Measurements from ENCODE around the gene EIF5B. TPM values are rescaled to one million over a fixed set of nuclear protein-coding genes. Genes with fewer than 3 reads are reported as not detected.
"Not testable (repeated sequence)": the region's sequence is repeated elsewhere in the genome, so short reads cannot be mapped to it uniquely, and the experiment has no call there.

EIF5B gene
- total RNA-seq, 1 donor from 2014 or later = 26.8 TPM

DNA sequence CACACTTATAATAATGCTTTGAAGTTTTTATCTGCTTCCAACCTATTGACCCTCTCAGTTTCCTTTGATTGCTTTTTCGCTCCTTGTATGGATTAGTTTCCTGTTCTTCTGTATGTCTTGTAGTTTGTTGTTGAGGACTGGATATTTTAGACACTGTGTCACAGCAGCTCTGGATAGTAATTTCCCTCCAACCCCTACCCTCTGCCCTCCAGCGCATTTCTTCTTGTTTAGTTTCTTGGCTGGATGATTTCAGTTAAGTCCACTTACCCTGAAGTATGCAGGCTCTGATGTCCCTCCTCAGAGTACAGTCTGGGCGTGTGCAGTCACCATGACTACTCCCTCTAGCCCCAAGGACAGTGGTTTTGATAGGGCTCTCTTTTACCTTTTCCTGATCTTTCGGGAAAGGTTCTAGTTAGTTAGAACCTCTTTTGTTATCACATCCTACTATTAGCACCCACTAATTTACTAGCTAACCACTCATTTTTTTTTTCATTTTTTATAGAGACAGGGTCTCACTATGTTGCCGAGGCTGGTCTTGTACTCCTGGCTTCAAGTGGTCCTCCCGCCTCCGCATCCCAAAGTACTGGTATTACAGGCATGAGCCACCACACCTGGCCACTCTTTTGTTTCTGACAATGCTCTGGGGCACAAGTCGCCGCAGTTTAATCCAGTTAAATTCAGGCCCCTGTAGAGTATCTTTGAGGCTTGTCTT, 19.9 kb upstream of the EIF5B start:
- H3K9me3 ChIP-seq (ENCODE audit: low read depth) = no peaks in the 10 kb centered on the region
- DNase-seq (ENCODE audit: low spot score) = no peak
- H3K4me1 Mint-ChIP-seq = no peaks in the 10 kb centered on the region
- H3K27ac ChIP-seq = no peak overlapping the region
- H3K36me3 Mint-ChIP-seq = peaks cover 33% of the 10 kb centered on the region
- H3F3A ChIP-seq (ENCODE audit: low read depth) = no peaks in the 10 kb centered on the region
- no peaks in the 10 kb centered on the region for H3K4me1 ChIP-seq
- H3K36me3 ChIP-seq = peaks cover 16% of the 10 kb centered on the region
- H3K27me3 Mint-ChIP-seq (ENCODE audit: insufficient read depth, low read depth) = peaks cover 2% of the 10 kb centered on the region
- H3K27ac Mint-ChIP-seq = no peak overlapping the region
- no peak overlapping the region for H3K4me2 ChIP-seq
- H3K79me2 ChIP-seq (ENCODE audit: low read depth) = no peaks in the 10 kb centered on the region
- H3K4me3 ChIP-seq = no peak overlapping the region
- H3K9ac ChIP-seq = no peak overlapping the region
- H3K27me3 ChIP-seq = no peaks in the 10 kb centered on the region
- no peak overlapping the region for H3K4me3 Mint-ChIP-seq
- H3K9me3 Mint-ChIP-seq = no peaks in the 10 kb centered on the region
- H4K20me1 ChIP-seq (ENCODE audit: low read depth) = no peaks in the 10 kb centered on the region
- TF ChIP-seq EZH2phosphoT487 (IDR thresholded peaks at IDR 0.05) (no peak), EZH2 (IDR thresholded peaks at IDR 0.05) (no peak)
- TF ChIP-seq, protein P1, sequence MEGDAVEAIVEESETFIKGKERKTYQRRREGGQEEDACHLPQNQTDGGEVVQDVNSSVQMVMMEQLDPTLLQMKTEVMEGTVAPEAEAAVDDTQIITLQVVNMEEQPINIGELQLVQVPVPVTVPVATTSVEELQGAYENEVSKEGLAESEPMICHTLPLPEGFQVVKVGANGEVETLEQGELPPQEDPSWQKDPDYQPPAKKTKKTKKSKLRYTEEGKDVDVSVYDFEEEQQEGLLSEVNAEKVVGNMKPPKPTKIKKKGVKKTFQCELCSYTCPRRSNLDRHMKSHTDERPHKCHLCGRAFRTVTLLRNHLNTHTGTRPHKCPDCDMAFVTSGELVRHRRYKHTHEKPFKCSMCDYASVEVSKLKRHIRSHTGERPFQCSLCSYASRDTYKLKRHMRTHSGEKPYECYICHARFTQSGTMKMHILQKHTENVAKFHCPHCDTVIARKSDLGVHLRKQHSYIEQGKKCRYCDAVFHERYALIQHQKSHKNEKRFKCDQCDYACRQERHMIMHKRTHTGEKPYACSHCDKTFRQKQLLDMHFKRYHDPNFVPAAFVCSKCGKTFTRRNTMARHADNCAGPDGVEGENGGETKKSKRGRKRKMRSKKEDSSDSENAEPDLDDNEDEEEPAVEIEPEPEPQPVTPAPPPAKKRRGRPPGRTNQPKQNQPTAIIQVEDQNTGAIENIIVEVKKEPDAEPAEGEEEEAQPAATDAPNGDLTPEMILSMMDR (IDR thresholded peaks at IDR 0.05) = no peak
- H2AFZ ChIP-seq (replicated peaks) = no peak overlapping the region

DNA sequence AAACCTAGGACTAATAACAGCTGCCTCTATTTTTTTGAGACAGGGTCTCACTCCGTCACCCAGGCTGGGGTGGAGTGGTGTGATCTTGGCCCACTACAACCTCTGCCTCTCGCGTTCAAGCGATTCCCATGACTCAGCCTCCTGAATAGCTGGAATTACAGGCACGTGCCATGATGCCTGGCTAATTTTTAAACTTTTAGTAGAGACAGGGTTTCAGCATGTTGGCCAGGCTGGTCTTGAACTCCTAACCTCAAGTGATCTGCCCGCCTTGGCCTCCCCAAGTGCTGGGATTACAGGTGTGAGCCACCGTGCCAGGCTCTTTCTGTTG, 19.4 kb upstream of the EIF5B start:
- not testable (repeated sequence) for DNase-seq (ENCODE audit: low spot score); H3K4me3 Mint-ChIP-seq

DNA sequence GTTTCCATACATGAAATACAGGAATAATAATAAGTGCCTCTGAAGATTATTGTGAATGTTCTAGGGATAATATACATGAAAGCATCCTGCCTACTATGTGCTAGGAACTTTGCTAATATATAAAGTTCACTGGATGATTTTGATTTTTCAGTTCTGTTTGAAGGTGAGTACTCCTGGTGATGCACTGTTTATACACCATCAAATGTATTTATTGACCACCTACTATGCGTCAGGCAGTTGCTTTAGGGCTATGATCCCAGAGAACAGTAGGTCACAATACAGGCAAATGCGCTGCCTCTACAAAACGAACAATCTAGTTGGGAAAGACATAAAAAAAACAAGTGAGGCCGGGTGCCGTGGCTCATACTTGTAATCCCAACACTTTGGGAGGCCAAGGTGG, 11.8 kb upstream of the EIF5B start:
- H3K36me3 ChIP-seq = peaks cover 15% of the 10 kb centered on the region
- H3K4me3 Mint-ChIP-seq = no peak overlapping the region

More for the DNA sequence above, 19.4 kb upstream of the EIF5B start:
- H3K4me2 ChIP-seq; H4K20me1 ChIP-seq (ENCODE audit: low read depth); H3K27ac Mint-ChIP-seq; H3K27me3 Mint-ChIP-seq (ENCODE audit: insufficient read depth, low read depth); H3K9me3 ChIP-seq (ENCODE audit: low read depth); H3K27ac ChIP-seq; H3F3A ChIP-seq (ENCODE audit: low read depth); H3K27me3 ChIP-seq; H3K9ac ChIP-seq; H3K79me2 ChIP-seq (ENCODE audit: low read depth); H3K4me1 Mint-ChIP-seq; H2AFZ ChIP-seq (replicated peaks); H3K9me3 Mint-ChIP-seq; H3K4me3 ChIP-seq; H3K4me1 ChIP-seq: not testable (repeated sequence)
- H3K36me3 Mint-ChIP-seq = peaks cover 34% of the 10 kb centered on the region
- H3K36me3 ChIP-seq = peaks cover 16% of the 10 kb centered on the region

More for the DNA sequence above, 11.8 kb upstream of the EIF5B start:
- no peaks in the 10 kb centered on the region for H3K27me3 ChIP-seq
- Mint-ChIP-seq H3K27ac (no peak overlapping the region), H3K9me3 (no peaks in the 10 kb centered on the region), H3K36me3 (peaks cover 27% of the 10 kb centered on the region), H3K4me1 (no peaks in the 10 kb centered on the region), H3K27me3 (ENCODE audit: insufficient read depth, low read depth) (peaks cover 3% of the 10 kb centered on the region)
- no peak overlapping the region for H3K27ac ChIP-seq
- H3K9me3 ChIP-seq (ENCODE audit: low read depth) = no peaks in the 10 kb centered on the region
- H3K4me2 ChIP-seq = no peak overlapping the region
- TF ChIP-seq, protein P1 (IDR thresholded peaks at IDR 0.05) = no peak
- TF ChIP-seq EZH2phosphoT487 (IDR thresholded peaks at IDR 0.05) (no peak), EZH2 (IDR thresholded peaks at IDR 0.05) (no peak)
- H3K79me2 ChIP-seq (ENCODE audit: low read depth) = peaks cover 12% of the 10 kb centered on the region
- DNase-seq (ENCODE audit: low spot score) = no peak
- H4K20me1 ChIP-seq (ENCODE audit: low read depth) = peaks cover 9% of the 10 kb centered on the region
- no peak overlapping the region for H3K9ac ChIP-seq
- H3K4me1 ChIP-seq = no peaks in the 10 kb centered on the region
- H3F3A ChIP-seq (ENCODE audit: low read depth) = no peaks in the 10 kb centered on the region
- no peak overlapping the region for H2AFZ ChIP-seq (replicated peaks)
- no peak overlapping the region for H3K4me3 ChIP-seq

Measured in neural progenitor cell (in vitro differentiated cells).